HepG2 (cell line): ENCODE measurements around the gene LCLAT1.

ENCODE experiments used
- ETV6 ChIP-seq: sonication (generic); formaldehyde crosslinking; conservative IDR thresholded peaks from 2 replicates; pipeline ENCODE4 v1.4.0; 2020; ENCODE audit warnings: missing genetic modification reagents
- KDM4B ChIP-seq: sonication (generic); formaldehyde crosslinking; IDR thresholded peaks from 2 replicates; pipeline ENCODE4 v1.4.0; 2020; ENCODE audit warnings: missing genetic modification reagents
- MYC ChIP-seq: sonication (generic); formaldehyde crosslinking; IDR thresholded peaks from 2 replicates; pipeline ENCODE4 v1.9.0; 2021; ENCODE audit warnings: missing genetic modification reagents, borderline replicate concordance
- PCBP2 ChIP-seq: fragments of 200-400 bp; formaldehyde crosslinking; optimal IDR thresholded peaks from 2 replicates; pipeline ENCODE3; 2018; ENCODE audit warnings: low read length, low read depth; ENCODE audit not compliant: poor library complexity, severe bottlenecking
- RELA ChIP-seq: sonication (generic); formaldehyde crosslinking; IDR thresholded peaks from 2 replicates; pipeline ENCODE4 v1.4.0; 2020; ENCODE audit warnings: missing genetic modification reagents
- ZMYM2 ChIP-seq: sonication (generic); formaldehyde crosslinking; IDR thresholded peaks from 2 replicates; pipeline ENCODE4 v1.8.0; 2022; ENCODE audit warnings: mild to moderate bottlenecking, missing genetic modification reagents
- TF ChIP-seq, protein P1 (sequence below): sonication (generic); formaldehyde crosslinking; IDR thresholded peaks from 2 replicates; pipeline ENCODE4 v1.5.0; 2020; ENCODE audit warnings: mild to moderate bottlenecking, missing genetic modification reagents, moderate library complexity
- TF ChIP-seq, protein P2 (sequence below): sonication (generic); formaldehyde crosslinking; IDR thresholded peaks from 2 replicates; pipeline ENCODE4 v1.4.0; 2020; ENCODE audit warnings: missing genetic modification reagents
- TF ChIP-seq, protein P3 (sequence below): sonication (generic); formaldehyde crosslinking; IDR thresholded peaks from 2 replicates; pipeline ENCODE4 v1.8.1; 2022; ENCODE audit warnings: mild to moderate bottlenecking, missing genetic modification reagents
- TF ChIP-seq, protein P4 (sequence below): sonication (generic); formaldehyde crosslinking; IDR thresholded peaks from 2 replicates; pipeline ENCODE4 v1.8.0; 2022; ENCODE audit warnings: mild to moderate bottlenecking, missing genetic modification reagents, borderline replicate concordance
- TF ChIP-seq, protein P5 (sequence below): IDR thresholded peaks from 2 replicates; pipeline ENCODE4 v1.6.1; 2016; ENCODE audit warnings: low read depth
- TF ChIP-seq, protein P6 (sequence below): sonication (generic); formaldehyde crosslinking; IDR thresholded peaks from 2 replicates; pipeline ENCODE4 v1.4.0; 2020; ENCODE audit warnings: mild to moderate bottlenecking, missing genetic modification reagents

DNA sequence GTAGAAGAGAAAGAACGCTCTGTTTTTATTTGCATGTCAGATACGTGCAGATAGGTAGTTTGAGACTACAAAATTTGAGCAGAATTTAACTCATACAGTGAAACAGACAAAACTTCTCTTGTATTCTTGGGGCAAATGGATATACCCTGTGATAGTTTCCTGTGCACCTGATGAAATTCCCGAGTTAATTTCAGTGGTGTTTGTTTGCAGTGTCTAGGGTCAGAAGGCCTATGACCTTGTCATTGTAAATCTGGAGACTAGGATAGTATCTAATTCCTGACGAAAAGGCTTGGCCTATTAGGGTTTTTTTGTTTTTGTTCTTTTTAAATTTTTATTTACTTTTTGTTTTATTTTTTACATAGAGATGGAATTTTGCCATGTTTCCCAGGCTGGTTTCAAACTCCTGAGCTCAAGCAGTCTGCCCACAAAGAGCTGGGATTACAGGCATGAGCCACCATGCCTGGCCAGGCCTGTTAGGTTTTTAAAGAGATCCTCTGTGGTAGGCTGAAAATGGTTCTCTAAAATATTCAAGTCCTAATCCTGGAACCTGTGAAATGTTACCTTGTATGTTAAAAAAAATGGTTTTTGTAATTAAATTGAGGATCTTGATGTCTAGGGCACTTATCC lies 17.6 kb downstream of the LCLAT1 start:
- TF ChIP-seq, protein P1, sequence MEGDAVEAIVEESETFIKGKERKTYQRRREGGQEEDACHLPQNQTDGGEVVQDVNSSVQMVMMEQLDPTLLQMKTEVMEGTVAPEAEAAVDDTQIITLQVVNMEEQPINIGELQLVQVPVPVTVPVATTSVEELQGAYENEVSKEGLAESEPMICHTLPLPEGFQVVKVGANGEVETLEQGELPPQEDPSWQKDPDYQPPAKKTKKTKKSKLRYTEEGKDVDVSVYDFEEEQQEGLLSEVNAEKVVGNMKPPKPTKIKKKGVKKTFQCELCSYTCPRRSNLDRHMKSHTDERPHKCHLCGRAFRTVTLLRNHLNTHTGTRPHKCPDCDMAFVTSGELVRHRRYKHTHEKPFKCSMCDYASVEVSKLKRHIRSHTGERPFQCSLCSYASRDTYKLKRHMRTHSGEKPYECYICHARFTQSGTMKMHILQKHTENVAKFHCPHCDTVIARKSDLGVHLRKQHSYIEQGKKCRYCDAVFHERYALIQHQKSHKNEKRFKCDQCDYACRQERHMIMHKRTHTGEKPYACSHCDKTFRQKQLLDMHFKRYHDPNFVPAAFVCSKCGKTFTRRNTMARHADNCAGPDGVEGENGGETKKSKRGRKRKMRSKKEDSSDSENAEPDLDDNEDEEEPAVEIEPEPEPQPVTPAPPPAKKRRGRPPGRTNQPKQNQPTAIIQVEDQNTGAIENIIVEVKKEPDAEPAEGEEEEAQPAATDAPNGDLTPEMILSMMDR: no peak
- TF ChIP-seq PCBP2: no peak
- TF ChIP-seq, protein P2, sequence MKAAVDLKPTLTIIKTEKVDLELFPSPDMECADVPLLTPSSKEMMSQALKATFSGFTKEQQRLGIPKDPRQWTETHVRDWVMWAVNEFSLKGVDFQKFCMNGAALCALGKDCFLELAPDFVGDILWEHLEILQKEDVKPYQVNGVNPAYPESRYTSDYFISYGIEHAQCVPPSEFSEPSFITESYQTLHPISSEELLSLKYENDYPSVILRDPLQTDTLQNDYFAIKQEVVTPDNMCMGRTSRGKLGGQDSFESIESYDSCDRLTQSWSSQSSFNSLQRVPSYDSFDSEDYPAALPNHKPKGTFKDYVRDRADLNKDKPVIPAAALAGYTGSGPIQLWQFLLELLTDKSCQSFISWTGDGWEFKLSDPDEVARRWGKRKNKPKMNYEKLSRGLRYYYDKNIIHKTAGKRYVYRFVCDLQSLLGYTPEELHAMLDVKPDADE: no peak
- TF ChIP-seq, protein P3, sequence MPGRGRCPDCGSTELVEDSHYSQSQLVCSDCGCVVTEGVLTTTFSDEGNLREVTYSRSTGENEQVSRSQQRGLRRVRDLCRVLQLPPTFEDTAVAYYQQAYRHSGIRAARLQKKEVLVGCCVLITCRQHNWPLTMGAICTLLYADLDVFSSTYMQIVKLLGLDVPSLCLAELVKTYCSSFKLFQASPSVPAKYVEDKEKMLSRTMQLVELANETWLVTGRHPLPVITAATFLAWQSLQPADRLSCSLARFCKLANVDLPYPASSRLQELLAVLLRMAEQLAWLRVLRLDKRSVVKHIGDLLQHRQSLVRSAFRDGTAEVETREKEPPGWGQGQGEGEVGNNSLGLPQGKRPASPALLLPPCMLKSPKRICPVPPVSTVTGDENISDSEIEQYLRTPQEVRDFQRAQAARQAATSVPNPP (CRISPR knock-in tag): no peak
- TF ChIP-seq MYC (CRISPR knock-in tag): no peak
- no peak for TF ChIP-seq ZMYM2 (CRISPR knock-in tag)
- TF ChIP-seq, protein P4, sequence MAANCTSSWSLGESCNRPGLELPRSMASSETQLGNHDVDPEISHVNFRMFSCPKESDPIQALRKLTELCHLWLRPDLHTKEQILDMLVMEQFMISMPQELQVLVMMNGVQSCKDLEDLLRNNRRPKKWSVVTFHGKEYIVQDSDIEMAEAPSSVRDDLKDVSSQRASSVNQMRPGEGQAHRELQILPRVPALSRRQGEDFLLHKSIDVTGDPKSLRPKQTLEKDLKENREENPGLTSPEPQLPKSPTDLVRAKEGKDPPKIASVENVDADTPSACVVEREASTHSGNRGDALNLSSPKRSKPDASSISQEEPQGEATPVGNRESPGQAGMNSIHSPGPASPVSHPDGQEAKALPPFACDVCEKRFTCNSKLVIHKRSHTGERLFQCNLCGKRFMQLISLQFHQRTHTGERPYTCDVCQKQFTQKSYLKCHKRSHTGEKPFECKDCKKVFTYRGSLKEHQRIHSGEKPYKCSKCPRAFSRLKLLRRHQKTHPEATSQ (CRISPR knock-in tag): no peak
- TF ChIP-seq RELA (CRISPR knock-in tag): no peak
- TF ChIP-seq ETV6 (CRISPR knock-in tag): no peak
- no peak for TF ChIP-seq KDM4B (CRISPR knock-in tag)
- TF ChIP-seq, protein P5, sequence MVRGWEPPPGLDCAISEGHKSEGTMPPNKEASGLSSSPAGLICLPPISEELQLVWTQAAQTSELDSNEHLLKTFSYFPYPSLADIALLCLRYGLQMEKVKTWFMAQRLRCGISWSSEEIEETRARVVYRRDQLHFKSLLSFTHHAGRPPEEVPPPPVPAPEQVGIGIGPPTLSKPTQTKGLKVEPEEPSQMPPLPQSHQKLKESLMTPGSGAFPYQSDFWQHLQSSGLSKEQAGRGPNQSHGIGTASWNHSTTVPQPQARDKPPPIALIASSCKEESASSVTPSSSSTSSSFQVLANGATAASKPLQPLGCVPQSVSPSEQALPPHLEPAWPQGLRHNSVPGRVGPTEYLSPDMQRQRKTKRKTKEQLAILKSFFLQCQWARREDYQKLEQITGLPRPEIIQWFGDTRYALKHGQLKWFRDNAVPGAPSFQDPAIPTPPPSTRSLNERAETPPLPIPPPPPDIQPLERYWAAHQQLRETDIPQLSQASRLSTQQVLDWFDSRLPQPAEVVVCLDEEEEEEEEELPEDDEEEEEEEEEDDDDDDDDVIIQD (CRISPR knock-in tag): peak; percentile 91
- TF ChIP-seq, protein P6, sequence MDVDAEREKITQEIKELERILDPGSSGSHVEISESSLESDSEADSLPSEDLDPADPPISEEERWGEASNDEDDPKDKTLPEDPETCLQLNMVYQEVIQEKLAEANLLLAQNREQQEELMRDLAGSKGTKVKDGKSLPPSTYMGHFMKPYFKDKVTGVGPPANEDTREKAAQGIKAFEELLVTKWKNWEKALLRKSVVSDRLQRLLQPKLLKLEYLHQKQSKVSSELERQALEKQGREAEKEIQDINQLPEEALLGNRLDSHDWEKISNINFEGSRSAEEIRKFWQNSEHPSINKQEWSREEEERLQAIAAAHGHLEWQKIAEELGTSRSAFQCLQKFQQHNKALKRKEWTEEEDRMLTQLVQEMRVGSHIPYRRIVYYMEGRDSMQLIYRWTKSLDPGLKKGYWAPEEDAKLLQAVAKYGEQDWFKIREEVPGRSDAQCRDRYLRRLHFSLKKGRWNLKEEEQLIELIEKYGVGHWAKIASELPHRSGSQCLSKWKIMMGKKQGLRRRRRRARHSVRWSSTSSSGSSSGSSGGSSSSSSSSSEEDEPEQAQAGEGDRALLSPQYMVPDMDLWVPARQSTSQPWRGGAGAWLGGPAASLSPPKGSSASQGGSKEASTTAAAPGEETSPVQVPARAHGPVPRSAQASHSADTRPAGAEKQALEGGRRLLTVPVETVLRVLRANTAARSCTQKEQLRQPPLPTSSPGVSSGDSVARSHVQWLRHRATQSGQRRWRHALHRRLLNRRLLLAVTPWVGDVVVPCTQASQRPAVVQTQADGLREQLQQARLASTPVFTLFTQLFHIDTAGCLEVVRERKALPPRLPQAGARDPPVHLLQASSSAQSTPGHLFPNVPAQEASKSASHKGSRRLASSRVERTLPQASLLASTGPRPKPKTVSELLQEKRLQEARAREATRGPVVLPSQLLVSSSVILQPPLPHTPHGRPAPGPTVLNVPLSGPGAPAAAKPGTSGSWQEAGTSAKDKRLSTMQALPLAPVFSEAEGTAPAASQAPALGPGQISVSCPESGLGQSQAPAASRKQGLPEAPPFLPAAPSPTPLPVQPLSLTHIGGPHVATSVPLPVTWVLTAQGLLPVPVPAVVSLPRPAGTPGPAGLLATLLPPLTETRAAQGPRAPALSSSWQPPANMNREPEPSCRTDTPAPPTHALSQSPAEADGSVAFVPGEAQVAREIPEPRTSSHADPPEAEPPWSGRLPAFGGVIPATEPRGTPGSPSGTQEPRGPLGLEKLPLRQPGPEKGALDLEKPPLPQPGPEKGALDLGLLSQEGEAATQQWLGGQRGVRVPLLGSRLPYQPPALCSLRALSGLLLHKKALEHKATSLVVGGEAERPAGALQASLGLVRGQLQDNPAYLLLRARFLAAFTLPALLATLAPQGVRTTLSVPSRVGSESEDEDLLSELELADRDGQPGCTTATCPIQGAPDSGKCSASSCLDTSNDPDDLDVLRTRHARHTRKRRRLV (CRISPR knock-in tag): no peak
